Measurements from ENCODE around the gene PHOX2A.
"Not testable (repeated sequence)": the region's sequence is repeated elsewhere in the genome, so short reads cannot be mapped to it uniquely, and the experiment has no call there.

The PHOX2A gene

GRCh38 chr11:72222106-72222891, 21.7 kb downstream of the PHOX2A start:
- no peak for DNase-seq (ENCODE audit: low spot score)

- DNase-seq (ENCODE audit: low spot score): no peak
Measured at GRCh38 chr11:72221386-72222075, 22.4 kb downstream of the PHOX2A start.

GRCh38 chr11:72220696-72221363, 23.1 kb downstream of the PHOX2A start:
- DNase-seq (ENCODE audit: low spot score): no peak

GRCh38 chr11:72218251-72218745, 25.7 kb downstream of the PHOX2A start:
- no peak for DNase-seq (ENCODE audit: low spot score)

GRCh38 chr11:72217841-72218240, 26.1 kb downstream of the PHOX2A start:
- DNase-seq (ENCODE audit: low spot score): no peak

- DNase-seq (ENCODE audit: low spot score): no peak
Measured at GRCh38 chr11:72216638-72217037, 27.3 kb downstream of the PHOX2A start, which contains the start of gene FOLR2. Gene FOLR2, plus strand, starts transcription at chr11:72216794. Its CDS starts 1,791 bp downstream, at chr11:72218585.

- no peak for DNase-seq (ENCODE audit: low spot score)
Measured at GRCh38 chr11:72209101-72209500, 34.9 kb downstream of the PHOX2A start.

GRCh38 chr11:72208281-72208680, 35.7 kb downstream of the PHOX2A start:
- no peak for DNase-seq (ENCODE audit: low spot score)

GRCh38 chr11:72206794-72207193, 37.2 kb downstream of the PHOX2A start:
- DNase-seq (ENCODE audit: low spot score): not testable (repeated sequence)

GRCh38 chr11:72204886-72205285, 39.1 kb downstream of the PHOX2A start:
- no peak for DNase-seq (ENCODE audit: low spot score)

- DNase-seq (ENCODE audit: low spot score): no peak
Measured at GRCh38 chr11:72203163-72203562, 40.8 kb downstream of the PHOX2A start.

GRCh38 chr11:72202571-72202970, 41.4 kb downstream of the PHOX2A start:
- DNase-seq (ENCODE audit: low spot score): no peak

GRCh38 chr11:72201445-72201844, 42.5 kb downstream of the PHOX2A start:
- not testable (repeated sequence) for DNase-seq (ENCODE audit: low spot score)

- no peak for DNase-seq (ENCODE audit: low spot score)
Measured at GRCh38 chr11:72195518-72196270, 48.3 kb downstream of the PHOX2A start.

- DNase-seq (ENCODE audit: low spot score): no peak
Measured at GRCh38 chr11:72191961-72192381, 52.0 kb downstream of the PHOX2A start, which contains the start of gene FOLR1. Gene FOLR1, plus strand, starts transcription at chr11:72192140. Its CDS starts 34 bp downstream, at chr11:72192174.

GRCh38 chr11:72190631-72191071, 53.3 kb downstream of the PHOX2A start:
- DNase-seq (ENCODE audit: low spot score): no peak

- DNase-seq (ENCODE audit: low spot score): no peak
Measured at GRCh38 chr11:72189455-72190250, 54.3 kb downstream of the PHOX2A start.
